HL-60 (cell line): ENCODE measurements around the gene PRPF38B.
A peak's percentile ranks its signal among the peaks of the same experiment; 100 is the strongest.

ENCODE experiments used
- DNase-seq, 2 experiments: peaks; one replicate each; pipeline ENCODE4 v3.0.0-alpha.2; 2010 to 2020; ENCODE audit warnings: low read depth in 1 of 2, low spot score in 1 of 2
- H3K27ac ChIP-seq: fragments of 250-450 bp; sonication (Bioruptor Pico); replicated peaks from 2 replicates; pipeline ENCODE4 v1.5.1; 2020; ENCODE audit warnings: mild to moderate bottlenecking, moderate library complexity
- H3K27me3 ChIP-seq: fragments of 250-450 bp; sonication (Bioruptor Pico); 2 replicates; pipeline ENCODE4 v1.5.1; 2021; ENCODE audit warnings: mild to moderate bottlenecking, moderate library complexity; ENCODE audit not compliant: insufficient read depth, poor library complexity, severe bottlenecking
- H3K4me3 ChIP-seq: replicated peaks from 2 replicates; pipeline ENCODE4 v1.5.1; 2011; ENCODE audit warnings: mild to moderate bottlenecking, control low read depth, low read length; ENCODE audit not compliant: insufficient read depth
- CTCF ChIP-seq: IDR thresholded peaks from one replicate; pipeline ENCODE4 v1.5.1; 2011; ENCODE audit warnings: low read length, control low read depth, inconsistent platforms; ENCODE audit not compliant: insufficient read depth
- GABPA ChIP-seq: IDR thresholded peaks from 2 replicates; pipeline ENCODE4 v1.6.1; 2012; ENCODE audit warnings: low read depth
- POLR2AphosphoS5 ChIP-seq: IDR thresholded peaks from 2 replicates; pipeline ENCODE4 v1.6.1; 2012; ENCODE audit warnings: low read depth
- SPI1 ChIP-seq: IDR thresholded peaks from 2 replicates; pipeline ENCODE4 v1.6.1; 2012; ENCODE audit warnings: low read depth, mild to moderate bottlenecking, borderline replicate concordance
- TF ChIP-seq, protein P1 (sequence below): IDR thresholded peaks from 2 replicates; pipeline ENCODE4 v1.6.1; 2012; ENCODE audit warnings: low read depth; ENCODE audit not compliant: insufficient replicate concordance

The PRPF38B gene

DNA sequence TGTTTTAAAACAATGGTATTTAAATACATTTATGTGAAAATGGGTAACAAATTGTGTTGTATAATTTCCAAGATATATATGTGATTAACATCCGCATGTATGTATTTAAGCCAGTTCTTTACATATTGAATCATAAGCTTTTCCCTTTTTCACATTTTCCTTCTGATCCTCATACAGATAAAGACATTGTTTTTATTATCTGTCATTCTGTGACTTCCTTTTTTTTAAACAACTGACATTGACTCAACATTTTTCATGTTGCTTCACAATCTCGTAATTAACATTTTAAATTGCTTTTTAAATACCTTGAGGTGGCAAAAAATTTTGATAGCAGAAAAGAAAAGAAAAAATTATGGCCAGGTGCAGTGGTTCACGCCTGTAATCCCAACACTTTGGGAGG lies 55.8 kb downstream of the PRPF38B start:
- no peak for TF ChIP-seq GABPA
- peak; percentile 81 for TF ChIP-seq SPI1
- Histone ChIP-seq H3K4me3 (peak overlapping the region; percentile 79; the same call in 1 of the 2 replicates), H3K27ac (peak overlapping the region; percentile 96; the same call in 1 of the 2 replicates), H3K27me3 (no peaks in the 10 kb centered on the region)
- DNase-seq, result peak in 1 of 2 experiments; percentile 28

DNA sequence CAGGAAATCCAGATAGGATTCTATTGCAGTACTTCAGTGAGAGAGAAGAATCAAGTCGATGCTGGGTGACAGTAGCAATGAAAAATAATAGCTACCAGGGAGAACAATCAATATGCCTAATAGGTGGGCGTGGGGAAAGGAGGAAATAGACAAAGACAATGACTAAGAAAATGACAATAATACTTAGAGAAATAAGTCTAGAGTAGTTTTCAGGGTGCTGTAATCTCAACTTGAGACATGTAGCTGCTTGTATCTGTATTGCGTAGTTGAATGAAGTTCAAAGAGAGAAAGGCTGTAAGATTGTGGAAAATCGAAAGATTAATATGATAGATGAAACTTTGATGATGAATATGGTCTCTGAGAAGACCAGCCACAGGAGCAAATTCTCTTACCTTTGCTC lies 57.0 kb downstream of the PRPF38B start:
- DNase-seq, result no peak
- no peaks in the 10 kb centered on the region for H3K27me3 ChIP-seq
- TF ChIP-seq, protein P1, sequence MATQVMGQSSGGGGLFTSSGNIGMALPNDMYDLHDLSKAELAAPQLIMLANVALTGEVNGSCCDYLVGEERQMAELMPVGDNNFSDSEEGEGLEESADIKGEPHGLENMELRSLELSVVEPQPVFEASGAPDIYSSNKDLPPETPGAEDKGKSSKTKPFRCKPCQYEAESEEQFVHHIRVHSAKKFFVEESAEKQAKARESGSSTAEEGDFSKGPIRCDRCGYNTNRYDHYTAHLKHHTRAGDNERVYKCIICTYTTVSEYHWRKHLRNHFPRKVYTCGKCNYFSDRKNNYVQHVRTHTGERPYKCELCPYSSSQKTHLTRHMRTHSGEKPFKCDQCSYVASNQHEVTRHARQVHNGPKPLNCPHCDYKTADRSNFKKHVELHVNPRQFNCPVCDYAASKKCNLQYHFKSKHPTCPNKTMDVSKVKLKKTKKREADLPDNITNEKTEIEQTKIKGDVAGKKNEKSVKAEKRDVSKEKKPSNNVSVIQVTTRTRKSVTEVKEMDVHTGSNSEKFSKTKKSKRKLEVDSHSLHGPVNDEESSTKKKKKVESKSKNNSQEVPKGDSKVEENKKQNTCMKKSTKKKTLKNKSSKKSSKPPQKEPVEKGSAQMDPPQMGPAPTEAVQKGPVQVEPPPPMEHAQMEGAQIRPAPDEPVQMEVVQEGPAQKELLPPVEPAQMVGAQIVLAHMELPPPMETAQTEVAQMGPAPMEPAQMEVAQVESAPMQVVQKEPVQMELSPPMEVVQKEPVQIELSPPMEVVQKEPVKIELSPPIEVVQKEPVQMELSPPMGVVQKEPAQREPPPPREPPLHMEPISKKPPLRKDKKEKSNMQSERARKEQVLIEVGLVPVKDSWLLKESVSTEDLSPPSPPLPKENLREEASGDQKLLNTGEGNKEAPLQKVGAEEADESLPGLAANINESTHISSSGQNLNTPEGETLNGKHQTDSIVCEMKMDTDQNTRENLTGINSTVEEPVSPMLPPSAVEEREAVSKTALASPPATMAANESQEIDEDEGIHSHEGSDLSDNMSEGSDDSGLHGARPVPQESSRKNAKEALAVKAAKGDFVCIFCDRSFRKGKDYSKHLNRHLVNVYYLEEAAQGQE, result no peak
- H3K27ac ChIP-seq, result no peak overlapping the region
- no peak overlapping the region for H3K4me3 ChIP-seq

- no peak overlapping the region for H3K4me3 ChIP-seq
- DNase-seq, result no peak
- H3K27ac ChIP-seq, result no peak overlapping the region
- no peaks in the 10 kb centered on the region for H3K27me3 ChIP-seq
- TF ChIP-seq SPI1 (no peak), POLR2AphosphoS5 (no peak), GABPA (no peak), CTCF (no peak)
- TF ChIP-seq, protein P1, result no peak
Observed at GRCh38 chr1:108750476-108751181, 58.5 kb downstream of the PRPF38B start.
